ENCODE results near the gene TNRC18. TPM values are rescaled to one million over a fixed set of nuclear protein-coding genes. Genes with fewer than 3 reads are reported as not detected.
A peak's percentile ranks its signal among the peaks of the same experiment; 100 is the strongest.

The TNRC18 gene
- total RNA-seq, 6 experiments from 2014 or later, result 70.6 to 87.1 (median 79.9) TPM

DNA sequence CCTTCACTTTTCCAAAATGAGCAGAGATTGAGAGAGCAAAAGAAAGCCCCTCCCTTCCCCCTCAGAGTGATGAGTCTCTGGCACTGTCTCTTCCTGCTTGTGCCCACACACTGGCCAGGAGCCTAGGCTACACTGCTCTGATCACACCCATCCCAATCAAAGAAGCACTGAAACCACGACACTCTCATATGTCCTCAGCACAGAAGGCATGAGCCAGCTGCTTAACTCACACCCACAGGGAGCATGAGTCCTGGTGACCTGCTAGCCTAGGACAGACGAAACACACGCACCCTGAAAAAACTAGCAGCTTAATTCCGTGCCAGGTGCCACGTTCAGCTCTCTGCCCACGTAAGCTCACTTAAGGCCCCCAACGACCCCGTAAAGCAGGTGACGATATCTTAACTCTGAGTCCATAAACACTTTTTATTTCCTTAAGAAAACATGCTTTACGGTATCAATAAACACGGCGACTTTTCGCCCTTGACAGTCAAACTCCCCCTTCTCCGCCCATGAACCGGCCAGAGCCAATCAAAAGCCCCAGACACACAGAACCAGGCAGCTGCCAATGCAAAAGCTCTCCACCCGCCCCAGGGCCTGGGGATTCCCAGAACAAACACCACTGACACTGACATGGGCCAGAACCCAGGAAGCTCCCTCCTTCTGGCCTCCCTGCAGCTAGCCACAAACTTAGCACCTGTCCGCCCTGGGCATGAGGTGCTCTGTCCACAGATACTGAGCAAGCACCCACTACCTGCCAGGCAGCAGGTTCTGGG, 69.0 kb downstream of the TNRC18 start:
- Mint-ChIP-seq H3K27me3 (ENCODE audit: insufficient read depth) (peaks cover 8% of the 10 kb centered on the region), H3K27ac (peak overlapping the region; percentile 60), H3K4me3 (peak overlapping the region; percentile 20), H3K4me1 (ENCODE audit: low read depth) (peaks cover 27% of the 10 kb centered on the region), H3K36me3 (ENCODE audit: low read depth) (peaks cover 64% of the 10 kb centered on the region), H3K9me3 (no peaks in the 10 kb centered on the region)
- DNase-seq, result peak; percentile 6
- TF ChIP-seq, protein P1, sequence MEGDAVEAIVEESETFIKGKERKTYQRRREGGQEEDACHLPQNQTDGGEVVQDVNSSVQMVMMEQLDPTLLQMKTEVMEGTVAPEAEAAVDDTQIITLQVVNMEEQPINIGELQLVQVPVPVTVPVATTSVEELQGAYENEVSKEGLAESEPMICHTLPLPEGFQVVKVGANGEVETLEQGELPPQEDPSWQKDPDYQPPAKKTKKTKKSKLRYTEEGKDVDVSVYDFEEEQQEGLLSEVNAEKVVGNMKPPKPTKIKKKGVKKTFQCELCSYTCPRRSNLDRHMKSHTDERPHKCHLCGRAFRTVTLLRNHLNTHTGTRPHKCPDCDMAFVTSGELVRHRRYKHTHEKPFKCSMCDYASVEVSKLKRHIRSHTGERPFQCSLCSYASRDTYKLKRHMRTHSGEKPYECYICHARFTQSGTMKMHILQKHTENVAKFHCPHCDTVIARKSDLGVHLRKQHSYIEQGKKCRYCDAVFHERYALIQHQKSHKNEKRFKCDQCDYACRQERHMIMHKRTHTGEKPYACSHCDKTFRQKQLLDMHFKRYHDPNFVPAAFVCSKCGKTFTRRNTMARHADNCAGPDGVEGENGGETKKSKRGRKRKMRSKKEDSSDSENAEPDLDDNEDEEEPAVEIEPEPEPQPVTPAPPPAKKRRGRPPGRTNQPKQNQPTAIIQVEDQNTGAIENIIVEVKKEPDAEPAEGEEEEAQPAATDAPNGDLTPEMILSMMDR (IDR thresholded peaks at IDR 0.05), result no peak

DNA sequence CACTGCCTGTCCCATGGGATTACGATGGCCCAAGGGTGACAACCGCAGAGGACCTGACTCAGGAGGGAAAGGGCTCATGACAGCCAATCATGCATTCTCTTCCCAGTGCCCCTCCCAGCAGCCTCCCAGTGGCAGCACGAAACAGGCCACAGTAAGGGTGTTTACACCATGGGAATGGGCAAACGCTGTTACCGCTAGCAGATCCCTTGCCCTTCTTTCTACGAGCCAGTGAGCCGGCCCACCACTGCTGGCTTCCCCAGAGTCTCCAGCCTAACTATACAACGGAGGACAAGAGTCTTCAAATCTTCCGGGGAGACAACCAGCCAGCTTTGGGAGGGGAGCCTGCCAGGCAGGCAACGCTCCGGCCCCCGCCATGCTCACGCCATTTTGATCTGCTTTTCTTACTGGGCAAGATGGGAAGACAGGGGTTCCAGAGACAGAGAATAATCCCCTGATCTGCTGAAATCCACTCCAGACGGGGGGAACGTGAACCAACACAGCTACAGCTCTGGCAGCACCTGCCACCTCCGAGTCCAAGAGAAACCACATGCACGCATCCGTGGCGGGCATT, 71.1 kb downstream of the TNRC18 start:
- Mint-ChIP-seq H3K27ac (no peak overlapping the region), H3K36me3 (ENCODE audit: low read depth) (peaks cover 48% of the 10 kb centered on the region), H3K27me3 (ENCODE audit: insufficient read depth) (peaks cover 7% of the 10 kb centered on the region), H3K9me3 (no peaks in the 10 kb centered on the region), H3K4me3 (no peak overlapping the region), H3K4me1 (ENCODE audit: low read depth) (peaks cover 27% of the 10 kb centered on the region)
- TF ChIP-seq, protein P1 (IDR thresholded peaks at IDR 0.05), result no peak
- DNase-seq, result no peak

DNA sequence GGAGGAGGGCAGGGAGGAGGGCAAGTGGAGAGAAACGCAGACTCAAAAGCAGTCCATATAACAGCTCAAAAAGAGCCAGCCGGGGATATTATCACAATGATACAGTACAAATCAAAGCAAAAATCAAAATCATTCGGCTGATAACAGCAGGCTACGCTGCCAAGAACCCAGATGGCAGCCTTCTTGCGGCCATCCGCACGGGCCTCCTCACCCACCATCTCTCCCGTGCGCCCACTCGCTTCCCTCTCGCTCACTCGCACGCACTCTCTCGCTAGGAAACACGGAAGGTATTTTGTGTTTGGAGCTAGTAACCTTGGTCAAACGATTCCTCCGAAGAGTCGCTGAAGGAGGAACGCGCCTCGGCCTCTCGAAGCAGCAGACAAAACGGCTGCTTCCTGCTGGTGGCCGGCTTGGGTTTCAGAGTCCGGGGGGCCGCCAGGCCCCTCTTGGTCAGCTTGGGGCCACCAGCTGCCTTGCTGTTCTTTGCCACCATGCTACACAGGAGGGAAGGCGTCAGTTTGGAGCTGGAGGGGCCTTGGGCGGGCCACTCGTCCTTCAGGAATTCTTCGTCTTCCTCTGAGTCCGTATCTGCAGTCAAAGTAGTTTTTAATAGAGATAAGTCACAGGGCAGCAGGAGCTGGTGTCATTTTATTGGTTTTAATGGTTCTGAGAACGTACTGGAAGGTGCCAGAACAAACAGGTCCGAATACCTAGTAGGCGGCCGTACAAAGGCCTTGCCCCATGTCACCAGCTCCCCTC, 71.9 kb downstream of the TNRC18 start:
- Mint-ChIP-seq H3K27me3 (ENCODE audit: insufficient read depth) (peaks cover 7% of the 10 kb centered on the region), H3K4me3 (no peak overlapping the region; the same call in 1 of the 2 replicates), H3K27ac (no peak overlapping the region), H3K4me1 (ENCODE audit: low read depth) (peaks cover 27% of the 10 kb centered on the region), H3K36me3 (ENCODE audit: low read depth) (peaks cover 42% of the 10 kb centered on the region), H3K9me3 (no peaks in the 10 kb centered on the region)
- TF ChIP-seq, protein P1 (IDR thresholded peaks at IDR 0.05), result no peak
- DNase-seq, result no peak

DNA sequence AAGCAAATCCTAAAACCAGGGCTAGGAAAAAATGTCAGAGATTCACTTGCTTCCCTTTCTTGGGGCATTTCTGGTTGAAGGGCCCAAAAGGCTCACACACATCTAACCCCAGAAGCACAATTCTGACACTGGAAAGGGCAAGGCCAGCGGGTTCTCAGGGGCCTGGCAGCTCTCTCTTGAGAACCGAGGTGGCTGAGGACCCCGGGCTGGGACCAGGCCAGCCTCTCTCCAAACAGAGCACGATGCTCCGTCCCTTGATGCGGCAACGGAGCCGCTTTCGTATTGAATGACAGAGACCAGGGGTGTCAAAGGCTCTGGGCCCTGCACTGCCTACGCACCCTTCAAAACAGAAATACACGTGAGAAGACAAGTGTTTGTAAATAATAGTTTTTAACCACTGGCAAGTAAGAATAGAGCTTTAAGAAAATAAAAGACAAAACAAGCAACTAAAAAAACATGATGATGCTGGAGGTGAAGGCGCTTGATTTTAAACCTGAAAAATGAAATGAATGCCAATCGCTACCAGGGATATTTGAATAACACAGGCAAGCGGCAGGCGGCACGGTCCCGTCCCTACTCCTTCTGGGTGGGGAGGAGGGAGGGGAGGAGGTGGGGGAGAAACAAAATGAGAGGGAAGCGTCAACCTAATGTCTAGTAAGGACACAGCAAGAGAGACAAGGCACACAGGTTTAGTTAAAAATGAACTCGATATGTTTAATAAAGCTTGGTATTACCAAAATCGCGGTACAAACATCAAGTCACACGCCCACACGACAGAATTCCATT, 72.8 kb downstream of the TNRC18 start:
- TF ChIP-seq, protein P1 (IDR thresholded peaks at IDR 0.05), result no peak
- peaks cover 27% of the 10 kb centered on the region for H3K4me1 Mint-ChIP-seq (ENCODE audit: low read depth)
- H3K27ac Mint-ChIP-seq, result no peak overlapping the region
- DNase-seq, result no peak
- no peak overlapping the region for H3K4me3 Mint-ChIP-seq
- no peaks in the 10 kb centered on the region for H3K9me3 Mint-ChIP-seq
- H3K36me3 Mint-ChIP-seq (ENCODE audit: low read depth), result peaks cover 37% of the 10 kb centered on the region
- peaks cover 7% of the 10 kb centered on the region for H3K27me3 Mint-ChIP-seq (ENCODE audit: insufficient read depth)

DNA sequence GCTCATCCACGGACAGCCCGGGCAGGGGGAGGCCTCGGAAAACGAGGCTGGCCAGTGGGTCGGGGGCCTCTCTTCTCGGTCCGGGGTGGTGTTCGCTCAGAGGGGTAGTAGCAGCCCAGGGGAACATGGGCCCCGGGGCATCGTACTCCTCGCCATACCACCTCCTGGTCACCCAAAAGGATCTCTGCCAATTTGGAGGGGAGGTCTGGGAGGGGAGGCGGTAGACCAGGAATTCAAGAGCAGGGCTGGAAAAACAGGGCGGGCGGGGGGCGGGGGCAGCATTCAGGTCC, 73.5 kb downstream of the TNRC18 start:
- Mint-ChIP-seq H3K4me3 (no peak overlapping the region), H3K27ac (no peak overlapping the region), H3K4me1 (ENCODE audit: low read depth) (peaks cover 24% of the 10 kb centered on the region), H3K36me3 (ENCODE audit: low read depth) (peaks cover 37% of the 10 kb centered on the region), H3K27me3 (ENCODE audit: insufficient read depth) (peaks cover 7% of the 10 kb centered on the region), H3K9me3 (no peaks in the 10 kb centered on the region)
- no peak for DNase-seq
- TF ChIP-seq, protein P1 (IDR thresholded peaks at IDR 0.05), result no peak

Measured in HFFc6 (cell line).